GM12865 (cell line): ENCODE results near the gene PAMR1.
"Not testable (repeated sequence)": the region's sequence is repeated elsewhere in the genome, so short reads cannot be mapped to it uniquely, and the experiment has no call there.

Experiments
- DNase-seq: peaks from one replicate; pipeline ENCODE4 v3.0.0; 2010; ENCODE audit warnings: low read depth
- H3K4me3 ChIP-seq: 2 replicates; pipeline ENCODE4 v1.5.1; 2011; ENCODE audit warnings: mild to moderate bottlenecking, low read depth, low read length, control low read depth
- CTCF ChIP-seq: IDR thresholded peaks from 2 replicates; pipeline ENCODE4 v1.5.1; 2011; ENCODE audit warnings: low read length, control low read depth, low read depth, inconsistent platforms; ENCODE audit not compliant: insufficient read depth; ENCODE audit errors: missing control alignments

Gene PAMR1

DNA sequence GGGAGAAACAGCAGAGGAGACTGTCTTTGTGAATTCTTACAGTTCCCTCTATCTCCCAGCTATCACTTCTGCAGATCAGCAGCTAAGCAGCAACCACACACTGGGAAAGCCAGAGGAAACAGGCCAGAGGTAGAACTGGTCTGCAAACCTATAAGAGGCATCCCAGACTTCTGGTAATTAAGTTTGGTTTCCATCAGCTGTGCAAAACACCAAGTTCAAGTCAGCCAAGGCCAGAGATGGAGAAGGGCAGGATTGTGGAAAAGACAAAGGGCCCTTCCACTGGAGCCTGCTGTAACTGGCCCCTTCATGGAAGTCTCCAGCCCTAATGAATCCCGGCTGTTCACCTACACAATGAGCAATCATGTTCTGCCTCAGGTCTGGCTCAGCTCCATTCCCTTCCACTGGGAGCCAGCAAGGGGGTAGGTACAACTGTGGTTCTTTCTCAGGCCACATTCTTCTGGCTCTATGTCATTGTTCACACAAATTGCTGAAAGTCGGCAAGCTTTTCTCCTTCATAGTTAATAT is 4.6 kb upstream of the PAMR1 start:
- no peak for DNase-seq
- TF ChIP-seq CTCF, result no peak

GRCh38 chr11:35526370-35526792 is 965 bp upstream of the PAMR1 start:
- TF ChIP-seq CTCF, result no peak
- DNase-seq, result no peak
- H3K4me3 ChIP-seq, result no peak overlapping the region

More for the DNA sequence above, 4.6 kb upstream of the PAMR1 start:
- no peak overlapping the region for H3K4me3 ChIP-seq

GRCh38 chr11:35524780-35525179 is 636 bp downstream of the PAMR1 start:
- no peak for TF ChIP-seq CTCF

DNA sequence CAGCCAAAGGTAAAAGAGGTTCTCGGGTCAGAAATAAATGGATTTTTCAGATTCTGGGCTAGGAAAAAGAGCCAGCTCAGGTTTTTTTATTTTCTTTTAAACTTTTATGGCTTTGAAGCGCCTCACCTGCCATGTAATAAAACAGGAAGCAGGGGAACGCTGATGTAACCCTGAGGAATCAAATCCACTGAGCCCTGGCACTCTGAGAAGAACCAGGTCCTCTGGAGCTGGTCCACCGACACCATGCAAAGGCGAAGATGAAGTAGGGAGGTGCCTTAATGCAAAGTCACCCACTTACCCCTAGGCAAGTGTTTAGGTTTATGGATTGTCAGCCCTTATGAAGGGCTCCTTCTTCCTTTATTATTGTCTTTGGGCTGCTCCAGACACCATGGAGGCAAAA is 1.6 kb downstream of the PAMR1 start:
- no peak overlapping the region for H3K4me3 ChIP-seq
- TF ChIP-seq CTCF, result no peak
- DNase-seq, result no peak

More at GRCh38 chr11:35524780-35525179, 636 bp downstream of the PAMR1 start:
- no peak overlapping the region for H3K4me3 ChIP-seq
- DNase-seq, result no peak

DNA sequence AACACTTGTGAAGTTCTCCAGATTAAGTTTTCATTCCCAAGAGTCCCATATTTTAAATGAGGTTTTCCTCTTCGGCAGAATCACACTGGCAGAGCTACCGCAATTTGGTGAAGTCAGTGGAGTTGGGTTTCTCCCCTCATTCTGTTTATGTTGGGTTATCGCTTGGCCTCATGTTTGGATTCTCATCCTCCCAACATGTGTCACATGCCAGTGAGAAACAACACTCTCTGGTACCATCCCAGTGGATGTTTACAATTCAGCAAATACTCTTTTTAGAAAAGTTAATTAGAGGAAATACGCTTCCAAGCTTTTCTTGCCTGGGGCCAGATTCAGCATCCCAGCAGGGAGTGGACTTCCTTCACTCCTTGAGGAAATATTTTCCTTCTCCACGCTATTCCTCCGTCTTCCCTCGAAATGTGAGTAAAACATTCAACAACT is 2.1 kb downstream of the PAMR1 start:
- DNase-seq, result no peak
- H3K4me3 ChIP-seq, result no peak overlapping the region
- TF ChIP-seq CTCF, result no peak

DNA sequence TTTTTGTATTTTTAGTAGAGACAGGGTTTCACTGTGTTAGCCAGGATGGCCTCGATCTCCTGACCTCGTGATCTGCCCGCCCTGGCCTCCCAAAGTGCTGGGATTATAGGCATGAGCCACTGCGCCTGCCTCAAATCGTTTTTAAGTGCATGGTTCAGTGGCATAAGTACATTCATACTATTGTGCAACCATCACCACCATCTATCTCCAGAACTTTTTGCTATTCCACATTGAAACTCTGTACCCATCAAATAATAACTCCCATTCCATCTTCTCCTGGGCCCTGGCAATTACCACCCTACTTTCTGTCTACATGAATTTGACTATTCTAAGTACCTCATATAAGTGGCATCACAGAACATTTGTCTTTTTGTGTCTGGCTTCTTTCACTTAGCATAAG is 3.3 kb downstream of the PAMR1 start:
- not testable (repeated sequence) for DNase-seq, H3K4me3 ChIP-seq

DNA sequence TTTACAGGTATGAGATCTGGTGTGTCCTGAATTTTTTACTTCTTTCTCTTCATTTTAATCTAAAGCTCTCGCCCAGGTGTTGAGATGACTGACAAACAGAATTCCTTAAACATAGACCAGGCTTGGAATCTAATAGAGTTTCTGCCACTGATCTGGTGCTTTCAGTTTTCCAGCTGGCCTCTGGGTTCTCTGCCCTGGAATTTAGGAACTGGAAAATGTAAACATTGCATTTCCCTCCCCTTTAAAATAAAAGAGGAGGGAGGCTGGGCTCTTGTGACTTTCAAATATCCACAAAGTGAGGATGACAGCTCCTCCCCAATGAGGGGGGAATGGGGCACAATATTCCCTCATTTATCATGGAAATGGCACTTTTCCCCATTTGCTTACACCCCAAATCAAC is 5.0 kb downstream of the PAMR1 start:
- no peak for TF ChIP-seq CTCF
- no peak overlapping the region for H3K4me3 ChIP-seq
- DNase-seq, result no peak
